Activated naive CD8-positive, alpha-beta T cell treated with anti-CD3 and anti-CD28 coated beads, Interleukin-2, amount 10 ng/mL, durations not matched to agents 7 days and 5 days (primary cell): ENCODE results near the gene VWCE. TPM values are rescaled to one million over a fixed set of nuclear protein-coding genes. Genes with fewer than 3 reads are reported as not detected.

Experiments
- ATAC-seq: fragments of 150-1000 bp; cut with Tn5 transposase; one replicate; pipeline ENCODE4 v1.10.0; 2021; ENCODE audit warnings: low read depth, moderate library complexity
- POLR2A ChIA-PET: fragments of 350-600 bp; sonication (Branson Sonifier 250); formaldehyde crosslinking; loops from one replicate; lab custom pipeline; 2021; ENCODE audit warnings: antibody characterized with exemption; lab: Charles Lee
- DNase-seq: peaks from one replicate; pipeline ENCODE4 v3.0.0; 2021
- H3K27ac Mint-ChIP-seq: one replicate; pipeline ENCODE4 v1.8.0; 2022; ENCODE audit warnings: mild to moderate bottlenecking, mixed read lengths
- H3K27me3 Mint-ChIP-seq: one replicate; pipeline ENCODE4 v1.8.0; 2022; ENCODE audit warnings: mild to moderate bottlenecking, moderate library complexity, mixed read lengths
- H3K36me3 Mint-ChIP-seq: one replicate; pipeline ENCODE4 v1.8.0; 2021; ENCODE audit warnings: mild to moderate bottlenecking, mixed read lengths
- H3K4me1 Mint-ChIP-seq: one replicate; pipeline ENCODE4 v1.8.0; 2021; ENCODE audit warnings: mixed read lengths
- H3K4me3 Mint-ChIP-seq: one replicate; pipeline ENCODE4 v1.8.0; 2022; ENCODE audit warnings: mild to moderate bottlenecking, moderate library complexity, mixed read lengths
- H3K9me3 Mint-ChIP-seq: one replicate; pipeline ENCODE4 v1.8.0; 2021; ENCODE audit warnings: mixed read lengths
- total RNA-seq, 2 experiments: library from RNA; stranded (reverse); gene quantifications; one replicate each; pipeline ENCODE4 v1.2.3, GENCODE V29; 2021

Gene VWCE
- total RNA-seq, 2 experiments from 2014 or later: 2.4 to 3.1 TPM

DNA sequence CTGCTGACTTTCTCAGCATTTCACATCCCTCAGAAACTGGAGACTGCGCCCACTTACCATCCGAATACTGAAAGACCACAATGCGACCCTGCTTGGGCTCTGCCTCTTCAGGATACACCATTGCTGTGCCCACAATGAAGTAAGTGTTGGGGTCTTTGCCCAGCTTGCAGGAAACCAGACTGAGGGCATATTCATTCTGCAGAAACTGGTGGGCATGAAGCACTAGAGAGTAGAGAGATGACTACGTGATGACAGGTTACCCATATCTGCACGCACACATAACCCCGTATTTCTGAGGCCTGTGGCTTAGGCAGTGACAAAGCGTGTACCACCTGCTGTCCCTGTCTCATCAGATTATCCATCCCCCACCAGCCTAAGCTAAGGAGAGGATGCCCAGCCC is 14.6 kb upstream of the VWCE start:
- POLR2A ChIA-PET: no interaction called here
- no peak overlapping the region for H3K4me3 Mint-ChIP-seq
- H3K4me1 Mint-ChIP-seq: no peaks in the 10 kb centered on the region
- H3K36me3 Mint-ChIP-seq: peaks cover 18% of the 10 kb centered on the region
- ATAC-seq: no peak
- H3K27ac Mint-ChIP-seq: no peak overlapping the region
- H3K9me3 Mint-ChIP-seq: no peaks in the 10 kb centered on the region
- DNase-seq: no peak
- no peaks in the 10 kb centered on the region for H3K27me3 Mint-ChIP-seq

- no peak for ATAC-seq
- Mint-ChIP-seq H3K4me3 (no peak overlapping the region), H3K36me3 (peaks cover 19% of the 10 kb centered on the region), H3K9me3 (no peaks in the 10 kb centered on the region), H3K27me3 (no peaks in the 10 kb centered on the region), H3K4me1 (no peaks in the 10 kb centered on the region), H3K27ac (no peak overlapping the region)
- POLR2A ChIA-PET: no interaction called here
- DNase-seq: no peak
Observed at GRCh38 chr11:61309141-61309540, 14.0 kb upstream of the VWCE start.

- POLR2A ChIA-PET: interaction anchor here (1.2 kb wide), 1 partner anchor 12 kb away, joined by 3 read pairs; the partner anchor contains the start of gene VWCE
- no peaks in the 10 kb centered on the region for H3K9me3 Mint-ChIP-seq
- no peak for ATAC-seq
- H3K27ac Mint-ChIP-seq: no peak overlapping the region
- H3K27me3 Mint-ChIP-seq: no peaks in the 10 kb centered on the region
- H3K36me3 Mint-ChIP-seq: peaks cover 15% of the 10 kb centered on the region
- H3K4me3 Mint-ChIP-seq: no peak overlapping the region
- no peaks in the 10 kb centered on the region for H3K4me1 Mint-ChIP-seq
- DNase-seq: no peak
Observed at GRCh38 chr11:61307354-61307753, 12.2 kb upstream of the VWCE start.

DNA sequence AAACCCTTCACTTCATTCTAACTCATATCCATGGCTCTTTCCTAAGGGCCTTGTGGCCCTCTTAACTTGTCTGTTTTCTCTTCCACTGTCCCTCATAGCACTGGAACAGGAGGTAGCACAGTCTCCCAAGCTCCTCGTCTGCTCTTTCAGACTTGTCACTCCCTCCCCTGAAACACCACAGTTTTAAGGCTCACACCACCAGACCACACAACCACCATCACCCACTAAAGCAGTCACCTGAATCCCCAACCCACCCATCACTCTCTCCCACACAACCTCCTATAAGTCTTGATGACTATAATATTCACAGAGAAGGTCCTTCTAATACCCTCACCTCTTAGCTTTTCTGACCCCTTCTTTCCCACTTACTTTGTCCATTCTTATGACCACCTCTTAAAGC is 11.1 kb upstream of the VWCE start:
- no peak overlapping the region for H3K27ac Mint-ChIP-seq
- H3K4me3 Mint-ChIP-seq: no peak overlapping the region
- POLR2A ChIA-PET: no interaction called here
- H3K4me1 Mint-ChIP-seq: no peaks in the 10 kb centered on the region
- no peaks in the 10 kb centered on the region for H3K27me3 Mint-ChIP-seq
- no peaks in the 10 kb centered on the region for H3K9me3 Mint-ChIP-seq
- peaks cover 16% of the 10 kb centered on the region for H3K36me3 Mint-ChIP-seq
- DNase-seq (no peak), ATAC-seq (no peak)

- no peaks in the 10 kb centered on the region for H3K27me3 Mint-ChIP-seq
- POLR2A ChIA-PET: interaction anchor here (0.6 to 1.6 kb wide), 2 partner anchors 29 to 31 kb away, joined by 3 to 4 read pairs; no protein-coding TSS in a partner anchor
- H3K9me3 Mint-ChIP-seq: no peaks in the 10 kb centered on the region
- ATAC-seq: no peak
- H3K27ac Mint-ChIP-seq: no peak overlapping the region
- DNase-seq: no peak
- H3K4me1 Mint-ChIP-seq: no peaks in the 10 kb centered on the region
- H3K36me3 Mint-ChIP-seq: peaks cover 14% of the 10 kb centered on the region
- H3K4me3 Mint-ChIP-seq: no peak overlapping the region
Observed at GRCh38 chr11:61305417-61305816, 10.3 kb upstream of the VWCE start.

DNA sequence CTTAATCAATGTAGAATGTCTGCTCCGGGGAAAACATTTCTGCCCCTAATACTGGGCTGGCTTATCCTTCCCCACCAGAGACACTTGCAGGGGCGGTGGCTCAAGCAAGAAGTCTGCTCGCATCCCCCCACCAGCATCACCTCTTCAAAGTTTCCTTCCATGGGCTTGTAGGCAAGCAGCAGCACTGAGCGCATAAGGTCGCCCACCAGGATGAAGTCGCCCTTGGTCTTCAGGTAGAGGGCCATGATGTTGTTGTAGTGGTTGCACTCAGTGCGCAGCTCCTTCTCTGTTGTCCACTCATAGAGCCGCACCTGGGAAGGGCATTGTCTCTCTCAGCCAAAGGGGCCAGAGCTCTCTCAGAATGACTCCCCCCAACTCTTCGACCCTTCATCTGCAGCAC is 8.6 kb upstream of the VWCE start:
- H3K27ac Mint-ChIP-seq: no peak overlapping the region
- ATAC-seq (no peak), DNase-seq (no peak)
- H3K36me3 Mint-ChIP-seq: peaks cover 11% of the 10 kb centered on the region
- POLR2A ChIA-PET: interaction anchor here (0.7 to 1.6 kb wide), 2 partner anchors 9 to 33 kb away, joined by 3 to 4 read pairs; no protein-coding TSS in a partner anchor
- H3K9me3 Mint-ChIP-seq: no peaks in the 10 kb centered on the region
- no peak overlapping the region for H3K4me3 Mint-ChIP-seq
- peaks cover 7% of the 10 kb centered on the region for H3K4me1 Mint-ChIP-seq
- no peaks in the 10 kb centered on the region for H3K27me3 Mint-ChIP-seq

GRCh38 chr11:61302550-61302949 is 7.4 kb upstream of the VWCE start:
- Mint-ChIP-seq H3K36me3 (peaks cover 11% of the 10 kb centered on the region), H3K4me3 (no peak overlapping the region), H3K27ac (no peak overlapping the region), H3K27me3 (no peaks in the 10 kb centered on the region), H3K4me1 (peaks cover 19% of the 10 kb centered on the region), H3K9me3 (no peaks in the 10 kb centered on the region)
- POLR2A ChIA-PET: no interaction called here
- ATAC-seq: no peak
- no peak for DNase-seq

GRCh38 chr11:61298663-61299244 is 3.6 kb upstream of the VWCE start:
- POLR2A ChIA-PET: no interaction called here
- Mint-ChIP-seq H3K27me3 (no peaks in the 10 kb centered on the region), H3K27ac (no peak overlapping the region), H3K4me1 (peaks cover 31% of the 10 kb centered on the region), H3K36me3 (peaks cover 9% of the 10 kb centered on the region), H3K9me3 (no peaks in the 10 kb centered on the region), H3K4me3 (no peak overlapping the region)
- ATAC-seq: no peak
- DNase-seq: no peak

DNA sequence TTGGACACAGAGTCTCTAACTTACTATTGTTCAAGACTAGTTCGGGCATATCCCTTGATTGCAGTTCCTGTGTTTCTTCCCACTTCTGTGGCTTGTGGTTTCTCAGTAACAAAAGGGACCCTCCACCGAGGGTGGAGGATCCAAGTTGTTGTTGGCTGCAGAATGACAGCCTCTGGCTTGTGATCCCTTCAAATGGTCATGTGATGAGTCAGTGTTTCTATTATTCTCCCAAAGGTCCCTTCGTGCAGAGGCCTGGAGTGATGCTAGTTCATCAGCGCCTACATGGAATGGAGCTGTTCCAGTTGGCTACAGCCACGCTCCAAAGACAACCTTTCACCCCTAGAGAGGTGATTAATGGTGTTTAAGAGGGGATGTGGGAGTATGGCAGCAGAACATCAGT is 2.6 kb upstream of the VWCE start:
- Mint-ChIP-seq H3K36me3 (peaks cover 9% of the 10 kb centered on the region), H3K4me3 (peak overlapping the region; percentile 5), H3K27ac (peak overlapping the region; percentile 1), H3K27me3 (no peaks in the 10 kb centered on the region), H3K4me1 (peaks cover 37% of the 10 kb centered on the region), H3K9me3 (no peaks in the 10 kb centered on the region)
- POLR2A ChIA-PET: no interaction called here
- DNase-seq (no peak), ATAC-seq (no peak)

DNA sequence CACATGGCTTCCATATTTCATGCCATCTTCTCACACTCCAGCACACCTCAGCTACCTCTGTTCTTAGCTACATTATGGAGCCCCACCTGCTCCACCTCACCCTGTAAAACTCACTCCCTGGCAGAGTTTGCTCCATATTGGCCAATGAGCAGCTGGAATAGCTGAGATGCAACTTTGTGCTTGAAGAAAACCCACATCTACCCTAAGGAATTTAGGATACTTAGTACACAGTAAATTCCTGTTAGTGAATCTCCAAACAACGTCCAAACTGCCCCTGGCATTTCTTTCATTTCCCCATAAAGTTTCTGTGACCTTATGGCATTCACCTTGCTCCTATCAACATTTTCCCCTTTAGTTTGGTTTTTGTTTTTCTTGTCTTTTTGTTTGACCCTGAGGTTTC is 2.2 kb upstream of the VWCE start:
- POLR2A ChIA-PET: no interaction called here
- peaks cover 37% of the 10 kb centered on the region for H3K4me1 Mint-ChIP-seq
- no peaks in the 10 kb centered on the region for H3K9me3 Mint-ChIP-seq
- no peak for DNase-seq
- no peak for ATAC-seq
- peak overlapping the region; percentile 17 for H3K4me3 Mint-ChIP-seq
- H3K27ac Mint-ChIP-seq: peak overlapping the region; percentile 22
- H3K27me3 Mint-ChIP-seq: no peaks in the 10 kb centered on the region
- peaks cover 9% of the 10 kb centered on the region for H3K36me3 Mint-ChIP-seq

- H3K9me3 Mint-ChIP-seq: no peaks in the 10 kb centered on the region
- H3K27me3 Mint-ChIP-seq: no peaks in the 10 kb centered on the region
- DNase-seq (no peak), ATAC-seq (no peak)
- peaks cover 37% of the 10 kb centered on the region for H3K4me1 Mint-ChIP-seq
- POLR2A ChIA-PET: interaction anchor here (1.0 to 1.5 kb wide), 3 partner anchors 12 to 134 kb away, joined by 3 to 5 read pairs (median 4); partner anchors contain the start of genes CPSF7, SDHAF2 and TMEM216
- peaks cover 6% of the 10 kb centered on the region for H3K36me3 Mint-ChIP-seq
- H3K27ac Mint-ChIP-seq: no peak overlapping the region
- peak overlapping the region; percentile 51 for H3K4me3 Mint-ChIP-seq
Observed at GRCh38 chr11:61295596-61295926, 445 bp upstream of the VWCE start.

GRCh38 chr11:61293867-61294716 is 1.0 kb downstream of the VWCE start:
- Mint-ChIP-seq H3K27me3 (no peaks in the 10 kb centered on the region), H3K27ac (peak overlapping the region; percentile 81), H3K9me3 (no peaks in the 10 kb centered on the region), H3K4me1 (peaks cover 33% of the 10 kb centered on the region), H3K36me3 (peaks cover 4% of the 10 kb centered on the region), H3K4me3 (peak overlapping the region; percentile 85)
- DNase-seq: peak; percentile 73
- peak; percentile 62 for ATAC-seq
- POLR2A ChIA-PET: interaction anchor here (1.0 to 2.4 kb wide), 7 partner anchors 17 to 136 kb away, joined by 3 to 11 read pairs (median 6); partner anchors contain the start of genes CPSF7, CYB561A3, DDB1 and SDHAF2

DNA sequence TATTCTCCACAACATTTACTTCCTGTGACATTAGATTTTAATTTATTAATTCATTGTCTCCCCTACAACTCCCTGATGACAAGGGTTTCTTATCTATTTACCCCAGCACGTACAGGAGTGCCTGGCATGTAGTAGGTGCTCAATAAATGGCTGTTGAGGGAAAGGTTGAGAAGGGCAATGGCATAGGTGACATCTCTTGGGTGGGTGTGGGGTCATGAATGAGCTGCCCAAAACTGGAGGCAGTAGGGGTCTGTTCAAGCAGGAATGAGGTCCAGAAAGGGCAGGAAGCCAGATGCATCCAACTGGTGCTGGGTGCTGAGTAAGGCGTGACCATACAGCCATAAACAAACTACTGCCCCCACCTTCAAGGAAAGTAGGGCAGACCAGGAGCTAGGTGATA is 2.8 kb downstream of the VWCE start:
- Mint-ChIP-seq H3K4me3 (peak overlapping the region; percentile 19), H3K4me1 (peaks cover 16% of the 10 kb centered on the region), H3K9me3 (no peaks in the 10 kb centered on the region), H3K27ac (no peak overlapping the region), H3K36me3 (peaks cover 2% of the 10 kb centered on the region), H3K27me3 (no peaks in the 10 kb centered on the region)
- no peak for ATAC-seq
- POLR2A ChIA-PET: no interaction called here
- no peak for DNase-seq
